ENCODE data around the gene FHIP2A.

DNA sequence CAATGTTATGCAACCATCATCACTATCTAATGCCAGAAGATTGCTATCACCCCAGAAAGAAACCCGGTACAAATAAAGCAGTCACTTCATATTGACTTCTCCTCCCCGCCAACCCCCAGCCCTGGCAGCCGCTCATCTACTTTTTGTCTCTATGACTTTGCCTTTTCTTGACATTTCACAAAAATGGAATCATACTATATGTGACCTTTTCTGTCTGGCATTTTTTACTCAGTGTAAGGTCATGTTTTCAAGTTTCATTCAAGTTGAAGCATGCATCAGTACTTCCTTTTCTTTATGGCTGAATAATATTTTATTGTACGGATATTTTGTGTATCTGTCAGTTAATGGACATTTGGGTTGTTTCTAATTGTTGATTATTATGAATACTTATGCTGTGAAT lies 28.1 kb downstream of the FHIP2A start:
- TF ChIP-seq, protein P1, sequence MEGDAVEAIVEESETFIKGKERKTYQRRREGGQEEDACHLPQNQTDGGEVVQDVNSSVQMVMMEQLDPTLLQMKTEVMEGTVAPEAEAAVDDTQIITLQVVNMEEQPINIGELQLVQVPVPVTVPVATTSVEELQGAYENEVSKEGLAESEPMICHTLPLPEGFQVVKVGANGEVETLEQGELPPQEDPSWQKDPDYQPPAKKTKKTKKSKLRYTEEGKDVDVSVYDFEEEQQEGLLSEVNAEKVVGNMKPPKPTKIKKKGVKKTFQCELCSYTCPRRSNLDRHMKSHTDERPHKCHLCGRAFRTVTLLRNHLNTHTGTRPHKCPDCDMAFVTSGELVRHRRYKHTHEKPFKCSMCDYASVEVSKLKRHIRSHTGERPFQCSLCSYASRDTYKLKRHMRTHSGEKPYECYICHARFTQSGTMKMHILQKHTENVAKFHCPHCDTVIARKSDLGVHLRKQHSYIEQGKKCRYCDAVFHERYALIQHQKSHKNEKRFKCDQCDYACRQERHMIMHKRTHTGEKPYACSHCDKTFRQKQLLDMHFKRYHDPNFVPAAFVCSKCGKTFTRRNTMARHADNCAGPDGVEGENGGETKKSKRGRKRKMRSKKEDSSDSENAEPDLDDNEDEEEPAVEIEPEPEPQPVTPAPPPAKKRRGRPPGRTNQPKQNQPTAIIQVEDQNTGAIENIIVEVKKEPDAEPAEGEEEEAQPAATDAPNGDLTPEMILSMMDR (IDR thresholded peaks at IDR 0.05; ENCODE audit: low read depth, low read length), result no peak
- TF ChIP-seq MAX (IDR thresholded peaks at IDR 0.05; ENCODE audit: low read depth, low read length) (no peak), POLR2A (IDR thresholded peaks at IDR 0.05; ENCODE audit: extremely low read depth, insufficient read length) (no peak), MYC (IDR thresholded peaks at IDR 0.05; ENCODE audit: low read depth, low read length) (no peak)
